Ishikawa (cell line): ENCODE measurements around the gene PCIF1.

ENCODE experiments used
- CEBPB ChIP-seq: IDR thresholded peaks from 2 replicates; pipeline ENCODE4 v1.6.1; 2012
- CREB1 ChIP-seq: IDR thresholded peaks from 2 replicates; pipeline ENCODE4 v1.6.1; 2012; ENCODE audit warnings: low read depth
- EGR1 ChIP-seq: IDR thresholded peaks from 2 replicates; pipeline ENCODE4 v1.6.1; 2012
- EP300 ChIP-seq: IDR thresholded peaks from 2 replicates; pipeline ENCODE4 v1.6.1; 2012; ENCODE audit warnings: borderline replicate concordance
- FOXM1 ChIP-seq: IDR thresholded peaks from 2 replicates; pipeline ENCODE4 v1.6.1; 2012; ENCODE audit warnings: low read depth, borderline replicate concordance
- MAX ChIP-seq: IDR thresholded peaks from 2 replicates; pipeline ENCODE4 v1.6.1; 2012
- NFIC ChIP-seq: IDR thresholded peaks from 2 replicates; pipeline ENCODE4 v1.6.1; 2012
- RAD21 ChIP-seq: IDR thresholded peaks from 2 replicates; pipeline ENCODE4 v1.6.1; 2012; ENCODE audit warnings: low read depth
- REST ChIP-seq: IDR thresholded peaks from 2 replicates; pipeline ENCODE4 v1.6.1; 2012; ENCODE audit warnings: low read depth, mild to moderate bottlenecking
- TAF1 ChIP-seq: IDR thresholded peaks from 2 replicates; pipeline ENCODE4 v1.6.1; 2012; ENCODE audit warnings: low read depth, mild to moderate bottlenecking
- TCF12 ChIP-seq: IDR thresholded peaks from 2 replicates; pipeline ENCODE4 v1.6.1; 2012; ENCODE audit warnings: low read depth
- TEAD4 ChIP-seq: IDR thresholded peaks from 2 replicates; pipeline ENCODE4 v1.6.1; 2012
- USF1 ChIP-seq: IDR thresholded peaks from 2 replicates; pipeline ENCODE4 v1.6.1; 2012
- YY1 ChIP-seq: IDR thresholded peaks from 2 replicates; pipeline ENCODE4 v1.6.1; 2012; ENCODE audit warnings: low read depth
- ZBTB7A ChIP-seq: IDR thresholded peaks from 2 replicates; pipeline ENCODE4 v1.6.1; 2012; ENCODE audit warnings: low read depth

The PCIF1 gene

GRCh38 chr20:45907219-45907948, 27.1 kb upstream of the PCIF1 start:
- TF ChIP-seq EGR1 (no peak), ZBTB7A (no peak), EP300 (no peak), TAF1 (no peak), REST (no peak), YY1 (no peak), TEAD4 (no peak), RAD21 (no peak), CEBPB (no peak), NFIC (no peak), FOXM1 (no peak), CREB1 (no peak), TCF12 (no peak), USF1 (no peak), MAX (no peak)

GRCh38 chr20:45908084-45908483, 26.4 kb upstream of the PCIF1 start:
- no peak for TF ChIP-seq EP300
- no peak for TF ChIP-seq YY1
- no peak for TF ChIP-seq NFIC
- no peak for TF ChIP-seq CREB1
- no peak for TF ChIP-seq TAF1
- no peak for TF ChIP-seq TEAD4
- no peak for TF ChIP-seq TCF12
- no peak for TF ChIP-seq FOXM1
- TF ChIP-seq ZBTB7A, result no peak
- no peak for TF ChIP-seq MAX
- TF ChIP-seq EGR1, result no peak

- TF ChIP-seq MAX (no peak), REST (no peak), CREB1 (no peak), TEAD4 (no peak), USF1 (no peak)
These were observed 25.1 kb upstream of the PCIF1 start for GRCh38 chr20:45909336-45909808.

GRCh38 chr20:45909817-45910669, 24.4 kb upstream of the PCIF1 start:
- no peak for TF ChIP-seq EGR1
- no peak for TF ChIP-seq CEBPB
- TF ChIP-seq FOXM1, result no peak
- no peak for TF ChIP-seq TAF1
- TF ChIP-seq YY1, result no peak
- TF ChIP-seq NFIC, result no peak
- TF ChIP-seq CREB1, result no peak
- no peak for TF ChIP-seq USF1
- no peak for TF ChIP-seq EP300
- no peak for TF ChIP-seq TEAD4
- no peak for TF ChIP-seq REST
